ENCODE results near the gene SLC25A5.
A peak's percentile ranks its signal among the peaks of the same experiment; 100 is the strongest.
"Not testable (repeated sequence)": the region's sequence is repeated elsewhere in the genome, so short reads cannot be mapped to it uniquely, and the experiment has no call there.

Gene SLC25A5

DNA sequence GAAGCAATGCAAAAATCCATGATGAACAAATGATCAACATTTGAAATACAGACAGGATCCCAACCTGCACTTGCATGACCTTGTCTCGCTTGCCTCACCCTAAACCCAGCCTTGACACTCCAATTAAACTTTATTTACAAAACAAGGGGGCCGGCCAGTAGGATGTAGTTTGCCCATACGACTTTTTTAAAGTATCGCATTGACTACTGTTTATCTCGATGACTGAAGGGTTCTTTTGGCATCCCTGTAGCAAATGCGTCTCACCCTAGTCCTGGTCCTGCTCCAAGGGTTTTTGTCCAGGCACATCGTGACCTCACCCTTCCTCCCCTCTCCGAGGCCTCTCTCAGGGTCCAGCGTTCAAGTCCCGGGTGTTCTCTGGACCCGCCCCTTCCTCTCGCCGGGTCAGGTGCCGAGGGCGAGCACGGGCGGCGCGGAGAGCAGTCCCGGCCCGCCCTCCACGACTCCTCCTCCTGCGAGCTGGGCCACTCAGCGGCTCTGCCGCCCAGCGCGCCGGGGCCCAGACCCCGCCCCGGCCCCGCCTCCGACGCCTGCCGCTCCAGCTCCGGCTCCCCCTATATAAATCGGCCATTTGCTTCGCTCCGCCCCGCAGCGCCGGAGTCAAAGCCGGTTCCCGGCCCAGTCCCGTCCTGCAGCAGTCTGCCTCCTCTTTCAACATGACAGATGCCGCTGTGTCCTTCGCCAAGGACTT lies at the start of gene SLC25A5:
TSS of gene SLC25A5 (plus strand) at position 603 of the 709 bp plus-strand sequence. CDS start at position 675, 72 bp downstream.
- peak; percentile 81 for DNase-seq (ENCODE audit: low read depth)

DNA sequence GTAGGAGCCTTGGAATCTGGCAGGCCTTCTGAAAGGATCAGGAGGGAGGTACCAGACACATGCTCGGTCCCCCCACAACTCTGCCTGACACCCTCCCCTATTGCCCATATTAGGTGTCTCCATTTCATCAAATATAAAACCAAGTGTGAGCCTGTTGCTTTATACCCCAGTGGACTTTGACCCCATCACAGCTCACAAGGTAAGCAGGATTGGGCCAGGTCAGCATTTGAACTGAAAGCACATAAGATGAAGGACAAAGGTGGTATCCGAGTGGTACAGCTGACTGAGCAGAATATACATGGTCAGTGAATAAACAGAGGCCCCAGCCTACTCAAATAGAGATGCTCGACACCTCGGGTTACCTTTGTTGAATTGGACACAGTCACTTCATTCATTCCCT lies 49.1 kb upstream of the SLC25A5 start:
- no peak for DNase-seq (ENCODE audit: low read depth)

DNA sequence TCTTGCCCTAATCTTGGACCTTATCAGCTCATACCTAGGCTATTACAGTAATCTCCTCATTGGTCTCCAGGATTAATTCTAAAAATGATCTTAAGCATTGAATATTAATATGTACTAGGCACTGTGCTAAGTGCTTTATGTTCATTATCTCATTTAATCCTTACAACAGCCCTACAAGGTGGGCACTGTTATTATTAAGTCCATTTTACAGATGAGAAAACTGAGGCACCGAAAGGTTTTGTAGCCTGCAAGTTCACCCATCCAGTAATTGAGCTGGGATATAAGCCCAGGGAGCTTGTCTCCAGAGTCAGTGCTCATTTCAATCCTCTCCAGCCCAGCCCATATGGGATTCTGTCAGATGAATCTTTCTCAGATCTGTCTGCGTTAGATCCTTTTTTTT lies 48.3 kb upstream of the SLC25A5 start:
- no peak for DNase-seq (ENCODE audit: low read depth)

DNA sequence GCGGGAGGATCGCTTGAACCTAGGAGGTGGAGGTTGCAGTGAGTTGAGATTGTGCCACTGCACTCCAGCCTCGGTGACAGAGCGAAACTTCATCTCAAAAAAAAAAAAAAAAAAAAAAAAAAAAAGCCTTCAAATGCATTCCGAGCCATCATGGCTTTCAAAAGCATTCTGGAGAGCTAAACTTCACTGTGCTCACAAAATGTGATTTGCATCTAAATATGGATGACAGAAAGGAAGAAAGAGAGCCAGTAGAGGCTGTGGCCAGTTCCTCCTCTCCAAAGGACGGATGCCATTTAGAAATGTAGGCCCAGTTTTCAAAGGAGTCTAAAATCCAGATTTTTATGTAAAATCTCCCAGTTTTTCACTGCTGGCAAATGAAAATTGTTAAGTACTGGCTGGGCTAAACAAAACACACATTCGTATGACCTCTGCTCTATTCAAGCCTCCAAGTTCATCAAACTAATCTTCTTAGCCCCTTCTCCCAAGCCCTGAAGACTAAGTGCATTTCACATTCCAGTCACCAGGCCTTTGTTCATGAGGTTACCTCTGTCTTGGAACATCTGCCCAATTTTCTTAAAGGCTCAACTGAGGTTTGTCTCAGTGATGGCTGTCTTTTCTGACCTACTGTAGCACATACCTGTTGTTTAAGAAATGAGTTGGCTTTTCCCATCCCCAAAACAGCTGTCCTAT lies 47.1 kb upstream of the SLC25A5 start:
- no peak for DNase-seq (ENCODE audit: low read depth)

DNA sequence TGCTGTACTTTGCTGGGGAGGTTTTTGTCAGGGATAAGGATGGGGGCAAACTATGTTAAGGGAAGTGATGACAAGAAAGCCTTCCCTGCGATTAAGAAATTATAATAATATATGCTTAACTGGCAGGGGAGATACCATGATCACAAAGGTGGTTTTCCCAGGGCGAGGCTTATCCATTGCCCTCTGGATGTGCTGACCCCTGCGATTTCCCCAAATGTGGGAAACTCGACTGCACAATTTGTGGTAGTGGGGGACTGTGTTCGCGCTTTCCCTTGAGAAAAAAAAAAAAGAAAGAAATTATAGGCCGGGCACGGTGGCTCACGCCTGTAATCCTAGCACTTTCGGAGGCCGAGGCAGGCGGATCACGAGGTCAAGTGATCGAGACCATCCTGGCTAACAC lies 44.6 kb upstream of the SLC25A5 start:
- no peak for DNase-seq (ENCODE audit: low read depth)

DNA sequence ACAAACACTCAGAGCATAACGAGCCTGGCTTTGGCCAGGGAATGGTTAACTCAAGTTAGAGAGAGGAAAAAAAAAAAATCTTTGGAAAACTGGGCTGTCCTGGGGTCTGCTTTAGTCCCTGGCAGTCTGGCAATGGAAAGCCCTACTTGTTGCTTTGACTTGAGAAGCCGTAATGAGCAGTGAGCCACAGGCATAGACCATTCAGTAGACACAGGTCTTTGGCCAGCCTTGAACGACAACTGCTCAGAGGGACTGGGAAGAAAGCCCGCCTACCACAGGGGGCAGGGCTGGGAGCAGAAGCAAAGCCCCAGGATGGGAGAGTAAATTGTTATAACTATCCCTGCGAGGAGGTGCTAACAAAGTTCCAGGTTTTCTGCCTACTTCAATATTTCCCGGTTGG lies 43.2 kb upstream of the SLC25A5 start:
- no peak for DNase-seq (ENCODE audit: low read depth)

DNA sequence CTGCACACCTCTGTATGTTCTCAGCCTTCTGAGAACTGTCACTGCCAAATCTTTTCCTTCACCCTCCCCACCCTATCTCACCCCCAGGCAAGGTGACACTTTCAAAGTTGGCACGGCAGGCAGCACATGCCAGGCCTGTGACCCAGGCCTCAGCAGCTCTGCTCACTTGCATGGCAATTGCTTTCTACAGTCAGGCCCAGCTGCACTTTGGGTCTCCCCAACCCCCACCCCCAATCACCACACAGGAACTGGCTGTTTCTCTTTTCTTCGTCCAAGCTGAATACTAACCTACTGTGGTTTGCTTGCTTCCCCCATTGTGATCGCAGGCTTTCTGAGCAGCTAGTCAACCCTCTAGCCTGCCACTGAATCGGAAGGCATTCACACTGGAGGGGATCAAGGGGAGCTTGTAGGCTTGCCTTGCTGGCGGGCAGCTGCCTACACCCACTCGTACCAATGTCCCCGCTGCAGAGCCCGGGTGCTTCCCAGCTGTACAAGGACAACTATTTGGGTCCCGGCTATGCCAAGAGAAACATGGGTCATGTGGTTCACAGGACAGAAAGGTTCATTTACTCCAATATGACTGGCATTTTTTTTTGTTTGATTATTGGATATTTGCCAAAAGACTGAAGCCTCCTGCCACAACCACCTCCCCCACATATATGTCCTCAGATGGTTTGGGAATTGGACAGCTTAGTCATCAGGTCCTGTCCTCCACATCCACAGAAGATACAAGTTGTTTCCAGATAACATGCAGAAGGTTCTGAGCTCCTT lies 41.0 kb upstream of the SLC25A5 start:
- DNase-seq (ENCODE audit: low read depth) = no peak

DNA sequence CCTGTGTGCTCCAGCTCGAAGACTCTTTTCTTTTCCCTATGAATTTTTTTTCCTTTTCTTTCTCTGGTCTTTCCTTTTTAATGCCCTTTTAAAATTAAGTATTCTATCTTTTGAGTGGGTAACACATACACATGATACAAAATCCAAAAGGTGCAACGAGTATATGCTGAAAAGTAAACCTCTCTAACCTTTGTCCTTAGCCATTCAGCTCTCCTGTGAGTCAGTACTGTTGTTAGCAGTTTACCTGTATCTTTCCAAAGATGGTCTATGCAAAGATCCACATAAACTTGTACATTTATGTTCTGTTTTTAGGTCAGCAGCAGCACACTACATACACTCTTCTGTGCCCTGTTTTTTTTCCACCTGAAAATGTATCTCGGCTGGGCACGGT lies 40.5 kb upstream of the SLC25A5 start:
- no peak for DNase-seq (ENCODE audit: low read depth)

DNA sequence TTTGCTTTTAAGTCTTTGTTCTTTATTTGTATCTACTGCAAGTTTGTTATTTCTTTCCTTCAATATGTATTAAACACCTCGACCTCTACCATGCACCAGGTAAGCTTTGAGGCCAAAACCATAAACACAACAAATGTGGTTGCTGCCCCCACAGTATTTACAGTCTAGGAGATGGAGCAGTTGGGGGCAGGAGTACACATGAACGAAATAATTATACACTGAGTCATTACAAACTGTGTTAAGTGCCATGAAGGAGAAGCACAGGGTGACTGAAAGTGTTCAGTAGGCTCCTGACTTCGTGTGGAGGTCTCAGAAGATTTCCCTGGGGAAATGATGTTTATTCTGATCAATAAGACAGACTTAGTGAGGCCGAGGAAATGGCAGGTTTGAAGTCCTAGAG lies 38.8 kb upstream of the SLC25A5 start:
- no peak for DNase-seq (ENCODE audit: low read depth)

DNA sequence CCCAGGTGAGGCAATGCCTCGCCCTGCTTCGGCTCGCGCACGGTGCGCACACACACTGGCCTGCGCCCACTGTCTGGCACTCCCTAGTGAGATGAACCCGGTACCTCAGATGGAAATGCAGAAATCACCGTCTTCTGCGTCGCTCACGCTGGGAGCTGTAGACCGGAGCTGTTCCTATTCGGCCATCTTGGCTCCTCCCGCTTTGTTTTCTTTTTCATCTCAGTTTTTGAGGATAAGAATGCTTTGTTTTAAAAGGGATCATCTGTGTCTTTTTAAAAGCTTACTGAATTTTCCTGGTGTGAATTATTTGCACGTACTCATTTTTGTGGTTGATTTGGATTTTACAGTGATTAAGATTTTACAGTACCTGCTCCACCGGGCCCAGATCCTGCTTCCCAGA lies 26.9 kb upstream of the SLC25A5 start:
- DNase-seq (ENCODE audit: low read depth) = not testable (repeated sequence)

DNA sequence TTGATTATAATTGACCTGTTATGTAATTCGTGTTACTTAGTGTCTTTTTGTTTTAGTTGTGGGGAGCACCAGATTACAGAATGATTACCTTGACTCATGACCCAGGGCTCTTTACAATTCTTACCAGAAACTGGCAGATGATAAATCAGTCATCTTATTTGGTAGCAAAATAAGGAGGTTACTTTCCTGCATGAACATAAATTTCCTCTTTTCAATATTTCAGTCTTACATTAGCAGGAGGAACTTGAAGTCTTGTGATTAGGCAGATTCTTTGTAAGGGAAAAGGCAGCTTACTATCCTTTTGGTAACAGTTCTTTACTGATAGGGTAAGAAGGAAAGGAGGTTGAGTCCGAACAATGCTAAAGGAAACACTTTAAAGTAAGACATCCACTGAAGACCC lies 26.0 kb upstream of the SLC25A5 start:
- DNase-seq (ENCODE audit: low read depth) = no peak

DNA sequence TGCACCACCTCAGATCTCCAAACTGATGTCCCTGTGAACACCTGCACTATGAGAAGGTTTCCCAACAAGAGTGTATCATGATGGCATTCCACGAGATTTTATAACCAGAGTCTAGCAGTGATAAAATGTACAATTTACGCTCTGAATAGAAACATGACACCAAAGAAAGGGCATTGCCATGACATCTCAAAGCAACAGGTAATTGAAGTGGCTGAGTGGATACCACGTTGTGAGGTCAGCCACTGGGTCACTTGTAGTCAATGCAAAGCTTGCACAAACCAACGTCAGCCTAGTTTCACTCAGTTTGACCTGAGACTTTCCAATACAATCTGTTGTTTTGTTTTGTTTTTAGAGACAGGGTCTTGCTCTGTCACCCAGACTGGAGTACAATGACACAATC lies 15.0 kb upstream of the SLC25A5 start:
- DNase-seq (ENCODE audit: low read depth) = no peak

DNA sequence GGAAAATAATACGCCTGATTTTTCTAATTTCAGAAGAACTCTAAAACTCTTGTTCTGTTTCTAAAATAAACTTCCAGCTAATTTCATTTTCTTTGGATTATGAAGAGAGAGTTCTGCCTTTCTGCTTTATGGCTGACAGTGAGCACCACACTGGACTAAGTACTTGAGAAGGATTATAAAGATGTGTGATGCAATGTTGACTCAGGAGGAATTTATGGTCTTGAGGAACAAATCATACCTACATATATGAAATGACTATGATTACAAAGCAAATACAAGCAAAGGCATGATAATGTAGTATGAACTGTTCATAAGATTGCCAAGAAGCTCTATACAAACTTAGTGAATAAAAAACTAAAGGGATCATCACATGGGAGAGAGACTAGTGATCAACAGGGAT lies 13.0 kb upstream of the SLC25A5 start:
- no peak for DNase-seq (ENCODE audit: low read depth)

DNA sequence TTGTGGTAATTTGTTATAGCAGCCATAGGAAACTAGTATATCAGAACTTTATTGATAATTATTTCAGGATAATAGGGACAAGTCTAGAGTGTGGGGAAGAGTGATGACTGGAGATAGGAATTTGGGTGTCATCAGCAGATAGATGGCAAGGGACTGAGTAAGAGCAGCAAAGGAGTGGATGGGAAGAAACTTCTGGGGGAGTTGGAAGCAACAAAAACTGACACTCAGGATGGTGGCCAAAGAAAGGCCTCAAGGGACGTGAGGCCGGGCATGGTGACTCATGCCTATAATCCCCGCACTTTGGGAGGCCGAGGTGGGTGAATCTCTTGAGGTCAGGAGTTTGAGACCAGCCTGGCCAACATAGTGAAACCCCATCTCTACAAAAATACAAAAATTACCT lies 9.1 kb upstream of the SLC25A5 start:
- DNase-seq (ENCODE audit: low read depth) = no peak

DNA sequence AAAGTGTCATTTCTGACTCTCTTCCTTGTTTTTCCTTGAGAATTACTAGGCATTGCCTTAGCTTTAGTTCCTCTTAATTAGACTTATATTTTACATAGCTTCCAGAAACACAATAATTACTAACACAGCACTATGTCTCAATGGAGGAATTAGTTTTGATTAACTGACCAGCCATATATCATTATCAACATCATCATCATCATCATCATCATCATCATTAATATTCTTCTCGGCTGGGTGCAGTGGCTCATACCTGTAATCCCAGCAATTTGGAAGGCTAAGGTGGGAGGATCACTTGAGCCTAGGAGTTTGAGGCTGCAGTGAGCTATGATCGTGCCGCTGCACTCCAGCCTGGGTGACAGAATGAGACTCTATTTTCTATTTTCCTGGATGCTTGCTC lies 2.7 kb upstream of the SLC25A5 start:
- no peak for DNase-seq (ENCODE audit: low read depth)

DNA sequence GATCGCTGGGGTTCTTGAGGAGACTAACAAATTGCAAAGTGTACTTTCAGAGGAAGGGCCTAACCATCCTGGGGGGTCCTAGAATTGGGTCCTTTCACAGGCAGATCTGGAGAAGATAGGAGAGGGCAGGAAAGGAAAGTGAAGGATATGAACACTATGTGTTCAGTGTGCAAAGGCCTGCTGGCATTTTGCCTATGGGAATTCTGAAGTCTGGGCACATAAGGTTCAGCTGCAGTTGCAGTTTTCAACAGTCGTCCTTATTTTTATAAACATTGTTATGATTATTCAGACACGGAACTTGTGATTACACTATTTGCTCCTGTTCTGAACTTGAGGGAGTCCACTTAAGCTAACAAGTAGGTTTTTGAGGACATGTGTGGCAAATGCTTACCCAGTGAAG lies 1.3 kb upstream of the SLC25A5 start:
- no peak for DNase-seq (ENCODE audit: low read depth)

DNA sequence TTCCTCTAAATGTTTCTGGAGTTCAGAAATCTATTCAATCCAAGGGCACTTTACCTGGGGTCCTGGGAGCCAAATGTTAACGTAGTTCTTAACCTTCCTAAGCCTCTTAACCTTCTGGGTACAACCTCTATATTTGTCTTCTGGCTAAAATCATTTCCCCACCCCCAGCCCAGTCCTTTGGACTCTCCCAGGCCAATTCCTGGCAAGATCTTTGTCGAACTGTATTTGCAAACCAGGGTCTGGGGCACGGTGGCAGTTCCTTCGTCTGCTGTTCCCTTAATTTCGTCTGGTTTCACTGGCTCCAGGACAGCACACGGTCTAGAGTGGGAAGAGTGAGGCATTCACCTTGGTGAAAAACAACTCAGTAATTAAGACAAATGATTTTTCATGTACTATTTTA lies 811 bp upstream of the SLC25A5 start:
- DNase-seq (ENCODE audit: low read depth) = no peak

DNA sequence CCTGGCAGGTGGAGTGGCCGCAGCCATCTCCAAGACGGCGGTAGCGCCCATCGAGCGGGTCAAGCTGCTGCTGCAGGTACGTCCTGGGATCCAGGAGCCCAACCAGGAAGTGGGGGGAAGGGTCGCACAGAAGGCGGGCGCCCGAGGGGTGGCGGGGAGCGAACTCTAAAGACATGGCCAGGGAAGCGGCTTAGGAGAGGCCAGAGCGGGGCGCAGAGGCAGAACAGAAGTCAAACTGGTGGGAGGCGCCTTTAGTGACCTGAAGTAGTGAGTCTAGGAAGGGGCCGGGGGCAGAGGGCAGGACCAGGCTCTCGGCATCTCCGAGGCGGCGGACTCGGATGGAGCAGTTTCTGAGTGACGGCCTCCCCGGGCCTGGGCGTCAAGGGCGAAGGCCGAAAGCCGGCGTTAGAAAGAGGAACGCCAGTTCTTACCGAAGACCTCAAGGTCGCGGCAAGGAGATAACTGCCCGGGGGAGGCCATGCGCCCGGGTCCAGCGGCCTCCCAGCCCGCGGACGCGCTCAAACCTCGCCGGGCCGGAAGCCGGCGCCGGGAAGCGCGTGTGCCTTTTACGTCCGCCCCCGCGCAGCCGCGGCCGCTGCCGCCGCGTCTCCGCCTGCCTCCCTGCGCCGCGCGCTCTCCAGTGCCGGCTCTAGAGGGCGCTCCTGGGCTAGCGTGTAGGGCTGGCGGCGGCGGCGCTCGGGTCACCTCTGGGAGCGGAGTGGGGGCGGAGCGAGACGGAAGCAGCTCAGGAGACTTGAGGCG lies 488 bp downstream of the SLC25A5 start:
- DNase-seq (ENCODE audit: low read depth) = peak; percentile 87

DNA sequence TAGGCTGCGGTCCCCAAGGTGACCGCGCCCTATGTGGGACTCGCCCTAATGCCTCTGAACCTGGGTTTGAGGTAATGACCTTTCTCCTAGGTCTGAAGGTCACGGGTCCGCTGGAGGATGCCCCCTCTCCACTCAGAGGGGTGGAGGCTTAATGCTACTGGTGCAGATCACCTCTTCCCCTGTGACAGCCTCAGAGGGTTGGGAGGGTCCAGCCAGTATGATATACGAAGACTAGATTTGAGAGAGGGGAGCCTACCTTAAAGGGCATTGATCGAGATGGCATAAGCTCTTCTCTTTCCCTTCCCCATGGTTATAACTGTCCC lies 1.0 kb downstream of the SLC25A5 start:
- no peak for DNase-seq (ENCODE audit: low read depth)

DNA sequence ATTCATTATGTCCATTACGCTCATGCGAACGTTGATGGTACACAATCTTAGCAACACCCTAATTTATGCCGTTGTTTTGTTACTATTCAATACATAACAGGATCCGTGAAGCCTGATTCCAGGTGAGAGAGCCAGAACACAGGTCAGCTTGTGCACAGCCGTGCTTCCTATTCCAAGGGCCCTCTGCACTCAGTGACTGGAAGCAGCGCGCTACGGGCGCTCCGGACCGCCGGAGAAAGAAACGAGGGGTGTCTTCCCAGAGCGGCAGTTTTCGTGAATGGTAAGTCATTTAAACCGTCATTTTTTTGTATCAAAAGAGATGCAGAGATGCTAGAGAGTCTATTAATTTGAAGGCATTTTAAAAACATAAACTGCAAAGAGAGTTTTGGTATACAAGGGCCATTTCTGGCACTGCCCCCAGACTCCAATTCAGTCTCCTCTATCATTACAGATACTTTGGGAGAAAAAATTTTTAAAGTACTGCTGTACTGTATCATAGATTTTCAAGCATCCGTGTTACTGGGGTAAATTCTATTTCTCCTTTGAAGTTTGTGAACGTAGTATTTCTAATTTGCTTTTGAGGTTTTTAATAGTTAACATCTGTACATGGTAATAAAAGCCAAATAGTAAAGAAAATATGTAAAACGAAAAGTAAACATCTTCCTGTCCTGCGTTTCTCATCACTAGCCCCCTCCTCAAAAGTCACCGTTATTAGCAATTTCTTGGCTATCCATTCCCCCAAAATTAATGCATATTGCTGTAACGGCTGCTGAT lies 6.6 kb downstream of the SLC25A5 start:
- DNase-seq (ENCODE audit: low read depth) = no peak

DNA sequence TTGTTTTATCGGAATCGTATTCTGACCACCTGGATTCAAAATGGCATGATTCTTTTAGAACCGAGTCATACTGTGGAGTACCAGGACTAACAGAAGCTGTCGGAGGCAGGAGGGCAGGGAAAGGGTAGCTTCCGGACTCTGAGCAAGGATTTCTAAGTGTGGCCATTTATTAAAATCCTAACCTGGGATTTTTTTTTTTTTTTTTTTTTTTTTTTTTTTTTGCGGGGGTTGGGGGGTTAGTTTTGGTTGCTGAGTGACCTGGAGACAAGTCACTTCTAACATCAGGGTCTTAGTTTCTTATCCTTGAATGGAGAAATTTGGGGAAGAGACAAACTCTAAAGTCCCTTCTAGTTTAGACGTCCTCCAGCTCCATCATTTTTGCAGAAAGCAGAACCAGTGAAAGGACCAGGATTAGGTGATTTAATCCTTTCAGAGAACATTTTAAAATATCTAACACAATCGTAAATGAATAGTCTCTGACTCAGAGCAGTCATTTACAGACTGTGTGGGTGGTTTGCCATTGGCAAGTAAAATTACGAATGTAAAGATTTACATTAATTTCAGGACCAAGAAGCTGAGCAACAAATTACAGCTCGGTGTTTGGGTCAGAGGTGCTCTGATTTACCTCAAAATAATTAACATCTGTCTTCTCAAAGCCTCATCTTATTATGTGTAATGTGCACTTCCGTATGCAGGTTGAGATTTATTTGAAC lies 7.3 kb downstream of the SLC25A5 start:
- DNase-seq (ENCODE audit: low read depth) = no peak

Data from activated T-cell treated with anti-CD3 and anti-CD28 coated beads for 48 hours (primary cell).